ENCODE data around the gene SLC8A3. TPM values are rescaled to one million over a fixed set of nuclear protein-coding genes. Genes with fewer than 3 reads are reported as not detected.

The SLC8A3 gene
- total and polyA plus RNA-seq, 4 donors: 0.08 to 3.7 (median 0.85) TPM

DNA sequence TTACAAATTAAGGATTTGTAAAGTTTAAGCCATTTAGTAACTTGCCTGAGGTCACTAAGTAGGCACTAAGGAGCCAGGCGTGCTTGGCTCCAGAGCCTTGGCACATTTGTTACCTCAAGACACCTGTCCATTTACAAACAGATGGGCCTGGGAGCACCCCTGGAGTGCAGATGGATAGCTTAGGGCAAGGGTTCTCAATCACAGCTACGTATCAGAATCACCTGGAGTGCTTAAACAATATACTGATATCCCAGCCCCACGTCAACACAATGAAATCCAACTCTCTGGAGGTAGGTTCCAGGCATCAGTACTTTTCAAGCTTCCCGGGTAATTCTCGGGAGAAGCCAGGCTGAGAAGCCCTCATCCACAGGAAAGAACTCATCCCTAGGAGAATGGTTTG lies 45.4 kb downstream of the SLC8A3 start:
- Histone ChIP-seq H3K27ac (ENCODE audit: low read depth in 1 of 2, low read length in 1 of 2) (no peak overlapping the region), H3K9ac (ENCODE audit: insufficient read depth in 1 of 2, low read length in 2 of 2) (no peak overlapping the region), H3K9me3 (ENCODE audit: control insufficient read depth in 4 of 4, insufficient read depth in 3 of 4, low read length in 3 of 4) (no peaks in the 10 kb centered on the region), H3K36me3 (ENCODE audit: control insufficient read depth in 4 of 4, insufficient read depth in 4 of 4, low read length in 4 of 4) (no peaks in the 10 kb centered on the region), H3K27me3 (ENCODE audit: control insufficient read depth in 3 of 3, insufficient read depth in 3 of 3, low read length in 2 of 3) (peaks cover 0 to 4% (median 0%) of the 10 kb centered on the region in 3 donors), H3K4me1 (ENCODE audit: control insufficient read depth in 5 of 5, insufficient read depth in 5 of 5, low read length in 5 of 5) (no peaks in the 10 kb centered on the region), H3K4me3 (no peak overlapping the region)
- ATAC-seq (ENCODE audit: insufficient read depth, low FRiP score) (no peak), DNase-seq (no peak)
- TF ChIP-seq, protein P1, sequence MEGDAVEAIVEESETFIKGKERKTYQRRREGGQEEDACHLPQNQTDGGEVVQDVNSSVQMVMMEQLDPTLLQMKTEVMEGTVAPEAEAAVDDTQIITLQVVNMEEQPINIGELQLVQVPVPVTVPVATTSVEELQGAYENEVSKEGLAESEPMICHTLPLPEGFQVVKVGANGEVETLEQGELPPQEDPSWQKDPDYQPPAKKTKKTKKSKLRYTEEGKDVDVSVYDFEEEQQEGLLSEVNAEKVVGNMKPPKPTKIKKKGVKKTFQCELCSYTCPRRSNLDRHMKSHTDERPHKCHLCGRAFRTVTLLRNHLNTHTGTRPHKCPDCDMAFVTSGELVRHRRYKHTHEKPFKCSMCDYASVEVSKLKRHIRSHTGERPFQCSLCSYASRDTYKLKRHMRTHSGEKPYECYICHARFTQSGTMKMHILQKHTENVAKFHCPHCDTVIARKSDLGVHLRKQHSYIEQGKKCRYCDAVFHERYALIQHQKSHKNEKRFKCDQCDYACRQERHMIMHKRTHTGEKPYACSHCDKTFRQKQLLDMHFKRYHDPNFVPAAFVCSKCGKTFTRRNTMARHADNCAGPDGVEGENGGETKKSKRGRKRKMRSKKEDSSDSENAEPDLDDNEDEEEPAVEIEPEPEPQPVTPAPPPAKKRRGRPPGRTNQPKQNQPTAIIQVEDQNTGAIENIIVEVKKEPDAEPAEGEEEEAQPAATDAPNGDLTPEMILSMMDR (IDR thresholded peaks at IDR 0.05; ENCODE audit: control extremely low read depth, extremely low read depth): no peak
- 87% methylated on average over 5 of the region's 5 CpGs for WGBS, 2 donors

GRCh38 chr14:70140614-70141013 lies 48.1 kb downstream of the SLC8A3 start:
- H3K4me1 ChIP-seq (ENCODE audit: control insufficient read depth in 5 of 5, insufficient read depth in 5 of 5, low read length in 5 of 5): no peaks in the 10 kb centered on the region
- H3K9ac ChIP-seq (ENCODE audit: insufficient read depth in 1 of 2, low read length in 2 of 2): no peak overlapping the region
- TF ChIP-seq, protein P1 (IDR thresholded peaks at IDR 0.05; ENCODE audit: control extremely low read depth, extremely low read depth): no peak
- peaks cover 0 to 2% (median 0%) of the 10 kb centered on the region in 3 donors for H3K27me3 ChIP-seq (ENCODE audit: control insufficient read depth in 3 of 3, insufficient read depth in 3 of 3, low read length in 2 of 3)
- no peak overlapping the region for H3K27ac ChIP-seq (ENCODE audit: low read depth in 1 of 2, low read length in 1 of 2)
- H3K36me3 ChIP-seq (ENCODE audit: control insufficient read depth in 4 of 4, insufficient read depth in 4 of 4, low read length in 4 of 4): no peaks in the 10 kb centered on the region
- ATAC-seq (ENCODE audit: insufficient read depth, low FRiP score) (no peak), DNase-seq (no peak)
- WGBS, 2 donors: 52 to 69% methylated on average over 1 of the region's 1 CpG
- H3K9me3 ChIP-seq (ENCODE audit: control insufficient read depth in 4 of 4, insufficient read depth in 3 of 4, low read length in 3 of 4): no peaks in the 10 kb centered on the region
- no peak overlapping the region for H3K4me3 ChIP-seq

- Histone ChIP-seq H3K36me3 (ENCODE audit: control insufficient read depth in 4 of 4, insufficient read depth in 4 of 4, low read length in 4 of 4) (no peaks in the 10 kb centered on the region), H3K9me3 (ENCODE audit: control insufficient read depth in 4 of 4, insufficient read depth in 3 of 4, low read length in 3 of 4) (no peaks in the 10 kb centered on the region), H3K27me3 (ENCODE audit: control insufficient read depth in 3 of 3, insufficient read depth in 3 of 3, low read length in 2 of 3) (peaks cover 0 to 2% (median 0%) of the 10 kb centered on the region in 3 donors), H3K27ac (ENCODE audit: low read depth in 1 of 2, low read length in 1 of 2) (no peak overlapping the region), H3K4me1 (ENCODE audit: control insufficient read depth in 5 of 5, insufficient read depth in 5 of 5, low read length in 5 of 5) (no peaks in the 10 kb centered on the region), H3K9ac (ENCODE audit: insufficient read depth in 1 of 2, low read length in 2 of 2) (no peak overlapping the region), H3K4me3 (no peak overlapping the region)
- TF ChIP-seq, protein P1 (IDR thresholded peaks at IDR 0.05; ENCODE audit: control extremely low read depth, extremely low read depth): no peak
- 93 to 94% methylated on average over 5 of the region's 5 CpGs for WGBS, 2 donors
- DNase-seq (no peak), ATAC-seq (ENCODE audit: insufficient read depth, low FRiP score) (no peak)
Measured at GRCh38 chr14:70139384-70139783, 49.4 kb downstream of the SLC8A3 start.

- WGBS, 2 donors: 76 to 82% methylated on average over 3 of the region's 3 CpGs
- H3K27me3 ChIP-seq (ENCODE audit: control insufficient read depth in 3 of 3, insufficient read depth in 3 of 3, low read length in 2 of 3): peaks cover 0 to 2% (median 0%) of the 10 kb centered on the region in 3 donors
- ATAC-seq (ENCODE audit: insufficient read depth, low FRiP score): no peak
- H3K27ac ChIP-seq (ENCODE audit: low read depth in 1 of 2, low read length in 1 of 2): no peak overlapping the region
- H3K4me1 ChIP-seq (ENCODE audit: control insufficient read depth in 5 of 5, insufficient read depth in 5 of 5, low read length in 5 of 5): no peaks in the 10 kb centered on the region
- TF ChIP-seq, protein P1 (IDR thresholded peaks at IDR 0.05; ENCODE audit: control extremely low read depth, extremely low read depth): no peak
- H3K36me3 ChIP-seq (ENCODE audit: control insufficient read depth in 4 of 4, insufficient read depth in 4 of 4, low read length in 4 of 4): no peaks in the 10 kb centered on the region
- H3K9ac ChIP-seq (ENCODE audit: insufficient read depth in 1 of 2, low read length in 2 of 2): no peak overlapping the region
- no peak overlapping the region for H3K4me3 ChIP-seq
- no peak for DNase-seq
- no peaks in the 10 kb centered on the region for H3K9me3 ChIP-seq (ENCODE audit: control insufficient read depth in 4 of 4, insufficient read depth in 3 of 4, low read length in 3 of 4)
Measured at GRCh38 chr14:70137788-70138187, 51.0 kb downstream of the SLC8A3 start.

All from lung (tissue), 12 donors.